IgD-negative memory B cell (primary cell): ENCODE data around the gene ACTBL2. TPM values are rescaled to one million over a fixed set of nuclear protein-coding genes. Genes with fewer than 3 reads are reported as not detected.
A peak's percentile ranks its signal among the peaks of the same experiment; 100 is the strongest.
"Not testable (repeated sequence)": the region's sequence is repeated elsewhere in the genome, so short reads cannot be mapped to it uniquely, and the experiment has no call there.

Experiments used
- H3K27ac Mint-ChIP-seq, 3 donors: one replicate each; pipeline ENCODE4 v1.8.0; 2020 to 2022; ENCODE audit warnings: mild to moderate bottlenecking in 3 of 3, mixed read lengths in 3 of 3, moderate library complexity in 1 of 3
- H3K27me3 Mint-ChIP-seq: one replicate; pipeline ENCODE4 v1.8.0; 2021; ENCODE audit warnings: mixed read lengths
- H3K36me3 Mint-ChIP-seq: one replicate; pipeline ENCODE4 v1.8.0; 2020; ENCODE audit warnings: mild to moderate bottlenecking, mixed read lengths
- H3K4me1 Mint-ChIP-seq, 3 donors: one replicate each; pipeline ENCODE4 v1.8.0; 2020 to 2022; ENCODE audit warnings: mixed read lengths in 3 of 3, mild to moderate bottlenecking in 1 of 3
- H3K4me3 Mint-ChIP-seq, 4 donors: one replicate each; pipeline ENCODE4 v1.8.0; 2020 to 2022; ENCODE audit warnings: mild to moderate bottlenecking in 4 of 4, mixed read lengths in 4 of 4, moderate library complexity in 3 of 4
- H3K9me3 Mint-ChIP-seq, 3 donors: one replicate each; pipeline ENCODE4 v1.8.0; 2020 to 2021; ENCODE audit warnings: mixed read lengths in 3 of 3, mild to moderate bottlenecking in 1 of 3
- polyA plus RNA-seq: library from polyadenylated mRNA; unstranded; fragments of 300-500 nt; fragmentation: Illumina TruSeq; gene quantifications from one replicate; pipeline ENCODE4 v1.2.3, GENCODE V29; 2021

ACTBL2 gene
- polyA plus RNA-seq, 1 donor from 2014 or later: not detected

DNA sequence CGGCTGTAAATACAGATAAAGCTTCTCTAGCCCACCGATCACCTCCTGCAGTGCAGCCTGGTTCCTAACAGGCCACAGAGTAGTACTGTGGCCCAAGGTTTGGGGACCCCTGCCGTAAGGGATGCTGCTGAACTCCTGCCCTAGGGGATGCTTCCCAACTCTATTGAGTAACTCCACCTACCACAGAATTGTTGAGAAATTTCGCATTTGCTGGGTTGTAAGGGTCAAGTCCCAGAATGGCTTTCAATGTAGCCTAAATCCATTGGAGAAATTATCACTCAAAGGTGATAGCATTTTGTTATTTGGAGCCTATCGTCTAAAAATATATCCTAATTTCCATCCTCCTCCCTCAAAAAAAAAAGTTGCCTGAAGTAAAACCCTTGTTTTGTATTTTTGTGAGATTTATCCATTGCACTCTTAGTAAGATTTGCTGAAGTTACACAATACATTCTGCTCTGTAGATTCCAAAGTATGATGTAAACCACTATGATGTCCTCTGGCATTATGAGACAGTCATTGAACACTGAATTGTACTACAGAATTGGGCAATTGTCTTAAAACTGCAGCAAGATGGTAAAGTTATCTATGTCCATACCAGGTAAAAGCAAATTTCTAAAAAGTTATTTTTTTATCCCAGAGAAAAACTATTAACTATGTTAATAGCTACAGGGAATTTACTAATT is 14.0 kb downstream of the ACTBL2 start:
- Mint-ChIP-seq H3K9me3 (peaks cover 0 to 2% (median 0%) of the 10 kb centered on the region in 3 donors), H3K4me1 (no peaks in the 10 kb centered on the region), H3K4me3 (no peak overlapping the region), H3K27ac (no peak overlapping the region), H3K36me3 (no peaks in the 10 kb centered on the region), H3K27me3 (peaks cover 8% of the 10 kb centered on the region)

DNA sequence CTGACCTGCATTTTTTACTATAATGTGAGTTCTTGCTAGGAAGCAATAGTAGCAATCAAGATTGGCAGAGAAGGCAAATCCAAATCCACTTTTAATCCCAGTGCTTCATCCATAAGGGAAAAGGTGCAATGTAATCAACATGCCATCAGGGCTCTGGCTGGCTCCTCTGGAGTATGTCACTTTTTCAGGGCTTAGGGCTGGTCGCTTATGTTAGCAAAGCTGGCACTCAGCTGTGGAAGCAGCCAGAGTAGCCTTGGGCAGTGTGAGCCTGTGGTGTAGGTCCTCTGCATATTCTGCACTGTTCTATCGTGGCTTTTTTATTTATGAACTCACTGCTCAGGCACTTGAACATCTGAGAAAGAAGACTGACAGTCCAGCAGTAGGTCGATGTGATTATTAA is 16.1 kb downstream of the ACTBL2 start:
- H3K36me3 Mint-ChIP-seq: peaks cover 2% of the 10 kb centered on the region
- no peaks in the 10 kb centered on the region for H3K4me1 Mint-ChIP-seq
- H3K4me3 Mint-ChIP-seq: no peak overlapping the region
- peaks cover 0 to 2% (median 0%) of the 10 kb centered on the region in 3 donors for H3K9me3 Mint-ChIP-seq
- H3K27ac Mint-ChIP-seq: no peak overlapping the region
- peaks cover 10% of the 10 kb centered on the region for H3K27me3 Mint-ChIP-seq

DNA sequence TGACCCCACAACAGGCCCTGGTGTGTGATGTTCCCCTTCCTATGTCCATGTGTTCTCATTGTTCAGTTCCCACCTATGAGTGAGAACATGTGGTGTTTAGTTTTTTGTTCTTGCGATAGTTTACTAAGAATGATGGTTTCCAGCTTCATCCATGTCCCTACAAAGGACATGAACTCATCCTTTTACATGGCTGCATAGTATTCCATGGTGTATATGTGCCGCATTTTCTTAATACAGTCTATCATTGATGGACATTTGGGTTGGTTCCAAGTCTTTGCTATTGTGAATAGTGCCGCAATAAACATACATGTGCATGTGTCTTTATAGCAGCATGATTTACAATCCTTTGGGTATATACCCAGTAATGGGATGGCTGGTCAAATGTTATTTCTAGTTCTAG is 22.6 kb downstream of the ACTBL2 start:
- not testable (repeated sequence) for H3K27ac Mint-ChIP-seq, H3K27me3 Mint-ChIP-seq, H3K36me3 Mint-ChIP-seq, H3K9me3 Mint-ChIP-seq, H3K4me1 Mint-ChIP-seq, H3K4me3 Mint-ChIP-seq

GRCh38 chr5:57458443-57458842 is 24.2 kb downstream of the ACTBL2 start:
- no peaks in the 10 kb centered on the region for H3K4me1 Mint-ChIP-seq
- peaks cover 2% of the 10 kb centered on the region for H3K27me3 Mint-ChIP-seq
- H3K9me3 Mint-ChIP-seq: no peaks in the 10 kb centered on the region
- peaks cover 2% of the 10 kb centered on the region for H3K36me3 Mint-ChIP-seq
- H3K27ac Mint-ChIP-seq: no peak overlapping the region
- no peak overlapping the region for H3K4me3 Mint-ChIP-seq

GRCh38 chr5:57456531-57457135 is 26.0 kb downstream of the ACTBL2 start:
- Mint-ChIP-seq H3K4me1 (no peaks in the 10 kb centered on the region), H3K36me3 (no peaks in the 10 kb centered on the region), H3K4me3 (no peak overlapping the region), H3K27me3 (peaks cover 3% of the 10 kb centered on the region), H3K9me3 (no peaks in the 10 kb centered on the region), H3K27ac (no peak overlapping the region)

- no peak overlapping the region for H3K27ac Mint-ChIP-seq
- H3K9me3 Mint-ChIP-seq: no peaks in the 10 kb centered on the region
- no peak overlapping the region for H3K4me3 Mint-ChIP-seq
- H3K36me3 Mint-ChIP-seq: no peaks in the 10 kb centered on the region
- peaks cover 3% of the 10 kb centered on the region for H3K27me3 Mint-ChIP-seq
- no peaks in the 10 kb centered on the region for H3K4me1 Mint-ChIP-seq
Measured at GRCh38 chr5:57455511-57456455, 26.8 kb downstream of the ACTBL2 start.

DNA sequence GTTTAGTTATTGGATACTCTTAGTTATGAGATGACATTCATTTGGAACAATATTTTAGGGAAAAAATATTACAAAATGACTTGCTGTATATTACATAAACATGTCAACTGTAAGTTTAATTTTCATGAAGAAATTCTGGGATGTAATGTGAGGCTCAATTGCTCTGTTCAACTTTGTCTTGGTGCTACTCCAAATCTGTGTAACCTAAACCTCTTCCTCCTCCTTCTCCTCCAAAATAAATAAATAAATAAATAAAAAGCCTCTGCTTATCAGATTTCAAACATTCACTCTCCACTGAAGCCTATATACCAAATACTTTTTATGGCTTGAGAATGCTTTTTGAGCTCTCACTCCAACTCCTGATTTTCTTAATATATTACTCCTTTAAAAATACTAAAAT is 27.7 kb downstream of the ACTBL2 start:
- Mint-ChIP-seq H3K27ac (no peak overlapping the region), H3K4me3 (no peak overlapping the region), H3K36me3 (no peaks in the 10 kb centered on the region), H3K4me1 (no peaks in the 10 kb centered on the region), H3K27me3 (peaks cover 3% of the 10 kb centered on the region), H3K9me3 (no peaks in the 10 kb centered on the region)

DNA sequence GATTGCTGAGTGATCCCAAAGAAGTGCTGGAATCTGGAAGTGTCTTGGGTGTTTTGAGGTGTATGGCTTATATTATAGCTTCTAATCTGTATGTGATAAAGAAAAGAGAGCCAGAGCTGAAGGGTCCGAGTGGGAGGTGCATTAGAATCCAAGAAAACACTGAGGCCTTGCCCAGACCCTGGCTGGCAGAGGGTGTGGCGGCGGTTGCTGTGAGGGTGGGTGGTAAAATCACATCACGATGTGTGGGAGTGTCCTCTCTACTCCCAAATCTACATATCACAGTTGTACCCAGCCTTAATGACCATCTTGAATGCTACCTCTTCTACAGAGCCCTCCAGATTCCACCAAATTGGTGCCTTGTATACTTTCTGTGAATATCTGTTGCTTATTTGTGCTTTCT is 28.9 kb downstream of the ACTBL2 start:
- Mint-ChIP-seq H3K4me3 (no peak overlapping the region), H3K4me1 (no peaks in the 10 kb centered on the region), H3K27me3 (peaks cover 3% of the 10 kb centered on the region), H3K36me3 (no peaks in the 10 kb centered on the region), H3K27ac (no peak overlapping the region), H3K9me3 (no peaks in the 10 kb centered on the region)

DNA sequence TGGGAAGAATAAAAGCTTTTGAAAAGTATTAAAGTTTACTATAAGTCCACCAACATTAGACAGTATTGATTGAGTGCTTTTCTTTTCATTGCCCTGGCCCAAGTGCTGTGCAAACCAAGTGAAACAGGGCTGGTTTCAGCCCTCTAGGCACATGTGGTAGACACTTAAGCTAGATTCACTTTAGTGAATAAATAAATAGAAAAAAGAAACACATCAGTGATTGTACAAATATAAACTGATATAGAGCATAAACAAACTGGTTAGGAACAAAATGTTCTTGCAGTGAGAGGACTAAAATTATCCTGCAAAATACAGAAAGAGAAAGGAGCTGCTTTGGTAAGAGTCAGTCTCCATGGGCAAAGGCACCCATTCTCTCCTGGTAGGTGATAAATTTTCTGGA is 29.7 kb downstream of the ACTBL2 start:
- peaks cover 3% of the 10 kb centered on the region for H3K27me3 Mint-ChIP-seq
- no peaks in the 10 kb centered on the region for H3K4me1 Mint-ChIP-seq
- H3K9me3 Mint-ChIP-seq: no peaks in the 10 kb centered on the region
- peak overlapping the region in 1 of 3 donors; percentile 10 for H3K27ac Mint-ChIP-seq
- H3K36me3 Mint-ChIP-seq: no peaks in the 10 kb centered on the region
- H3K4me3 Mint-ChIP-seq: no peak overlapping the region

GRCh38 chr5:57450991-57451876 is 31.4 kb downstream of the ACTBL2 start:
- no peak overlapping the region for H3K27ac Mint-ChIP-seq
- H3K27me3 Mint-ChIP-seq: peaks cover 3% of the 10 kb centered on the region
- H3K4me1 Mint-ChIP-seq: no peaks in the 10 kb centered on the region
- H3K9me3 Mint-ChIP-seq: no peaks in the 10 kb centered on the region
- H3K4me3 Mint-ChIP-seq: no peak overlapping the region
- no peaks in the 10 kb centered on the region for H3K36me3 Mint-ChIP-seq

- no peak overlapping the region for H3K27ac Mint-ChIP-seq
- H3K9me3 Mint-ChIP-seq: no peaks in the 10 kb centered on the region
- H3K27me3 Mint-ChIP-seq: peaks cover 8% of the 10 kb centered on the region
- H3K36me3 Mint-ChIP-seq: no peaks in the 10 kb centered on the region
- peaks cover 0 to 4% (median 0%) of the 10 kb centered on the region in 3 donors for H3K4me1 Mint-ChIP-seq
- H3K4me3 Mint-ChIP-seq: no peak overlapping the region
Measured at GRCh38 chr5:57448751-57449150, 33.9 kb downstream of the ACTBL2 start.

GRCh38 chr5:57448287-57448686 is 34.3 kb downstream of the ACTBL2 start:
- Mint-ChIP-seq H3K36me3 (no peaks in the 10 kb centered on the region), H3K27me3 (peaks cover 10% of the 10 kb centered on the region), H3K4me3 (no peak overlapping the region), H3K4me1 (peaks cover 0 to 4% (median 0%) of the 10 kb centered on the region in 3 donors), H3K9me3 (no peaks in the 10 kb centered on the region), H3K27ac (no peak overlapping the region)

GRCh38 chr5:57447658-57448057 is 35.0 kb downstream of the ACTBL2 start:
- H3K36me3 Mint-ChIP-seq: no peaks in the 10 kb centered on the region
- H3K27me3 Mint-ChIP-seq: peaks cover 10% of the 10 kb centered on the region
- H3K4me3 Mint-ChIP-seq: no peak overlapping the region
- no peaks in the 10 kb centered on the region for H3K9me3 Mint-ChIP-seq
- peaks cover 0 to 4% (median 0%) of the 10 kb centered on the region in 3 donors for H3K4me1 Mint-ChIP-seq
- H3K27ac Mint-ChIP-seq: no peak overlapping the region

DNA sequence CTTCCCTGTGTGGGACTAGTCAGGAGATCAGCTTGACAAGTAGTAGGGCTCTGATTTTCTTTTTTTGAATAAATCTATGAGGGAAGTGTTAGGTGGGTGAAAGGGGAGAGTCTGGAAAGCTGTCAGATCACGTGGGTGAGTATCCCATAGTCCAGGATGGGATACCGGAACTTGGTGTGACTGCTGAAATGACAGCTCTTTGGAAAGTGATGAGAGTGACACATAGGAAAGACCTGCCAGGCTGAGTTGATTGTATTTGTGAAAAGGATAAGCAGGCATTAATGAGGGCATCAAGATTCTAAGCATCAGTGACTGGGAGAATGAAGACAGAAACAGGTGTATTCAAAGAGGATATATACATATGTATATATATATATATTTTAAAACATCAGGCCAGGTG is 35.6 kb downstream of the ACTBL2 start:
- H3K9me3 Mint-ChIP-seq: no peaks in the 10 kb centered on the region
- peaks cover 0 to 4% (median 0%) of the 10 kb centered on the region in 3 donors for H3K4me1 Mint-ChIP-seq
- no peaks in the 10 kb centered on the region for H3K36me3 Mint-ChIP-seq
- no peak overlapping the region for H3K27ac Mint-ChIP-seq
- no peak overlapping the region for H3K4me3 Mint-ChIP-seq
- peaks cover 9% of the 10 kb centered on the region for H3K27me3 Mint-ChIP-seq

GRCh38 chr5:57445705-57446037 is 36.9 kb downstream of the ACTBL2 start:
- Mint-ChIP-seq H3K36me3 (peaks cover 2% of the 10 kb centered on the region), H3K27me3 (peaks cover 9% of the 10 kb centered on the region), H3K4me3 (no peak overlapping the region), H3K4me1 (peaks cover 0 to 4% (median 0%) of the 10 kb centered on the region in 3 donors), H3K9me3 (no peaks in the 10 kb centered on the region), H3K27ac (no peak overlapping the region)
